HG02943 (cell line): ENCODE results near the gene PRDM2.

Experiments
- ATAC-seq: cut with Tn5 transposase; IDR thresholded peaks from one replicate; pipeline ENCODE4 v1.9.1; 2021; ENCODE audit warnings: mild to moderate bottlenecking, low read depth, moderate library complexity; ENCODE audit not compliant: unreplicated experiment

PRDM2 gene

GRCh38 chr1:13763222-13763621 lies 63.2 kb downstream of the PRDM2 start:
- ATAC-seq, result no peak

GRCh38 chr1:13763991-13764390 lies 64.0 kb downstream of the PRDM2 start:
- no peak for ATAC-seq

GRCh38 chr1:13764588-13765332 lies 64.8 kb downstream of the PRDM2 start:
- ATAC-seq, result no peak

- ATAC-seq, result no peak
Measured at GRCh38 chr1:13766592-13767564, 66.9 kb downstream of the PRDM2 start.

GRCh38 chr1:13769212-13769611 lies 69.2 kb downstream of the PRDM2 start:
- ATAC-seq, result no peak

GRCh38 chr1:13769830-13770229 lies 69.8 kb downstream of the PRDM2 start:
- no peak for ATAC-seq

GRCh38 chr1:13770743-13771142 lies 70.8 kb downstream of the PRDM2 start:
- ATAC-seq, result no peak

- no peak for ATAC-seq
Measured at GRCh38 chr1:13771745-13772144, 71.8 kb downstream of the PRDM2 start.

GRCh38 chr1:13772271-13772670 lies 72.3 kb downstream of the PRDM2 start:
- ATAC-seq, result no peak

- no peak for ATAC-seq
Measured at GRCh38 chr1:13774121-13774520, 74.1 kb downstream of the PRDM2 start.

GRCh38 chr1:13775459-13775858 lies 75.5 kb downstream of the PRDM2 start:
- ATAC-seq, result no peak

GRCh38 chr1:13775916-13776315 lies 75.9 kb downstream of the PRDM2 start:
- no peak for ATAC-seq

GRCh38 chr1:13778431-13778830 lies 78.4 kb downstream of the PRDM2 start:
- ATAC-seq, result no peak

GRCh38 chr1:13779930-13780329 lies 79.9 kb downstream of the PRDM2 start:
- ATAC-seq, result no peak

GRCh38 chr1:13780780-13781179 lies 80.8 kb downstream of the PRDM2 start:
- ATAC-seq, result no peak

- ATAC-seq, result no peak
Measured at GRCh38 chr1:13781228-13781627, 81.2 kb downstream of the PRDM2 start.

- ATAC-seq, result no peak
Measured at GRCh38 chr1:13781907-13782633, 82.1 kb downstream of the PRDM2 start.

- ATAC-seq, result no peak
Measured at GRCh38 chr1:13782634-13783360, 82.8 kb downstream of the PRDM2 start.

GRCh38 chr1:13783551-13783950 lies 83.6 kb downstream of the PRDM2 start:
- no peak for ATAC-seq

GRCh38 chr1:13784971-13785370 lies 85.0 kb downstream of the PRDM2 start:
- ATAC-seq, result no peak
